Activated CD8-positive, alpha-beta T cell treated with anti-CD3 and anti-CD28 coated beads, Interleukin-2, amount 10 ng/mL, durations not matched to agents 7 days and 5 days (primary cell): Measurements from ENCODE around the gene SLC27A2. TPM values are rescaled to one million over a fixed set of nuclear protein-coding genes. Genes with fewer than 3 reads are reported as not detected.

Source experiments
- ATAC-seq: fragments of 150-1000 bp; cut with Tn5 transposase; one replicate; pipeline ENCODE4 v1.10.0; 2021; ENCODE audit warnings: moderate library complexity
- CTCF ChIA-PET: fragments of 350-600 bp; sonication (Branson Sonifier 250); formaldehyde crosslinking; loops from one replicate; lab custom pipeline; 2021; ENCODE audit warnings: antibody characterized with exemption; lab: Charles Lee
- POLR2A ChIA-PET: fragments of 350-600 bp; sonication (Branson Sonifier 250); formaldehyde crosslinking; loops from one replicate; lab custom pipeline; 2021; ENCODE audit warnings: antibody characterized with exemption; lab: Charles Lee
- DNase-seq: peaks from one replicate; pipeline ENCODE4 v3.0.0-alpha.2; 2020
- H3K27ac Mint-ChIP-seq: one replicate; pipeline ENCODE4 v1.8.0; 2021; ENCODE audit warnings: mild to moderate bottlenecking, mixed read lengths
- H3K27me3 Mint-ChIP-seq: one replicate; pipeline ENCODE4 v1.8.0; 2021; ENCODE audit warnings: low read depth, mixed read lengths
- H3K36me3 Mint-ChIP-seq: one replicate; pipeline ENCODE4 v1.8.0; 2021; ENCODE audit warnings: low read depth, mixed read lengths
- H3K4me1 Mint-ChIP-seq: one replicate; pipeline ENCODE4 v1.8.0; 2021; ENCODE audit warnings: low read depth, mixed read lengths
- H3K4me3 Mint-ChIP-seq: one replicate; pipeline ENCODE4 v1.8.0; 2021; ENCODE audit warnings: mild to moderate bottlenecking, mixed read lengths
- H3K9me3 Mint-ChIP-seq: one replicate; pipeline ENCODE4 v1.8.0; 2022; ENCODE audit warnings: mixed read lengths; ENCODE audit not compliant: insufficient read depth
- total RNA-seq, 2 experiments: library from RNA; stranded (reverse); gene quantifications; one replicate each; pipeline ENCODE4 v1.2.3, GENCODE V29; 2021

Gene SLC27A2
- total RNA-seq, 2 experiments from 2014 or later, result 11.6 to 12.5 TPM

DNA sequence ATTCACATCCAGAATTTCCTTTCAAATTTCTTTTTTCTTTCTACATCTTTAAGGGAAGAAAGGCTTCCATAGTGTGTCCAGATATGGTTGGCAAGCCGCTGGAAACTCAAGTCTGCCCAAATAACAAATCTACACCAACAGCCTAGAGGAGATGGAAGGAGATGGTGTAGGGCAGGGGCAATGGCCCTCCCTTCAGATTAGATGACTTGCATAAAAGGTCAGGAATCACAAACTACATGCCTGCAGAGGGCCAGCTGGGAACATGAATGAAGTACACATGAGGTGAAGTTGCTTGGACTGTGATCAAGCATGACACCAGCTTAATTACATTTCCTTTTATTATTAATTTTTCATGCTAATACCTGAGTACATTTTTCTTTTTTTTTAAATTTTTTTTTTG, 10.2 kb downstream of the SLC27A2 start:
- ChIA-PET CTCF (interaction anchor here (1.8 kb wide), 1 partner anchor 9 kb away, joined by 3 read pairs; no protein-coding TSS in a partner anchor), POLR2A (no interaction called here)
- no peak for ATAC-seq
- no peak overlapping the region for H3K4me3 Mint-ChIP-seq
- DNase-seq, result no peak
- H3K27me3 Mint-ChIP-seq, result no peaks in the 10 kb centered on the region
- H3K9me3 Mint-ChIP-seq, result no peaks in the 10 kb centered on the region
- H3K36me3 Mint-ChIP-seq, result peaks cover 9% of the 10 kb centered on the region
- H3K27ac Mint-ChIP-seq, result no peak overlapping the region
- H3K4me1 Mint-ChIP-seq, result no peaks in the 10 kb centered on the region

DNA sequence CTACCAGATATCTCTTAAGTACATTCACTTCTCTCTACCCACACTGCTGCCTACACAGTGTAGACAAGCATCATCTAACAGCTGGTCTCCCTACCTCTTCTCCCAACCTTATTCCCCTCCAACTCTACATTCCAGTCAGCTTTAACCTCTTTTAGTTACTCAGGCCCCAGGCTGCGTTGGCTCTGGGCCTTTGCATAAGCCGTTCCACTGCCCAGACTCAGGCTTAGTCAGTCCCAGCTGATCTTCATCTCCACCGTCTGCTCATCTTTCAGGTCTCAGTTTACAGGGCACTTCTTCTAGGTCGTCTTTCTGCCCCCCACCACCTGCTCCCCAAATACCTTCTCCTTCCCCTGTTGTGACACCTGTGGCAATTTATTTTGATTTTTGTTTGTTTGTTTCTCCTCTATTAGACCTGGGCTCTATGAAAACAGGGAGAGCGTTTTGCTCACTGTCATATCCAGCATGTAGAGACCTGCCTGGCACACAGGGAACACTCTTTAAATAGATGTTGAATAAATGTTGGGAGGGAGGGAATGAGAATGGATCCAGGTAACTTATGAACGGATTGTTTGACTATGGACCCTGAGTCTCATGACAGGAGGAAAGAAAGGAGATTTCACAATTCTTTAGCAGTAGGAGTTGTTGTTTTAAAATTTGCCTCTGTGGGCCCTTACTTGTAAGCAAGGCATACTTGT, 11.1 kb downstream of the SLC27A2 start:
- Mint-ChIP-seq H3K36me3 (peaks cover 9% of the 10 kb centered on the region), H3K4me3 (no peak overlapping the region), H3K4me1 (no peaks in the 10 kb centered on the region), H3K9me3 (no peaks in the 10 kb centered on the region), H3K27ac (no peak overlapping the region), H3K27me3 (no peaks in the 10 kb centered on the region)
- no peak for ATAC-seq
- DNase-seq, result no peak
- ChIA-PET CTCF (interaction anchor here (1.8 to 2.2 kb wide), 2 partner anchors 10 to 123 kb away, joined by 3 to 6 read pairs; no protein-coding TSS in a partner anchor), POLR2A (interaction anchor here (0.8 kb wide), 1 partner anchor 10 kb away, joined by 8 read pairs; no protein-coding TSS in a partner anchor)

DNA sequence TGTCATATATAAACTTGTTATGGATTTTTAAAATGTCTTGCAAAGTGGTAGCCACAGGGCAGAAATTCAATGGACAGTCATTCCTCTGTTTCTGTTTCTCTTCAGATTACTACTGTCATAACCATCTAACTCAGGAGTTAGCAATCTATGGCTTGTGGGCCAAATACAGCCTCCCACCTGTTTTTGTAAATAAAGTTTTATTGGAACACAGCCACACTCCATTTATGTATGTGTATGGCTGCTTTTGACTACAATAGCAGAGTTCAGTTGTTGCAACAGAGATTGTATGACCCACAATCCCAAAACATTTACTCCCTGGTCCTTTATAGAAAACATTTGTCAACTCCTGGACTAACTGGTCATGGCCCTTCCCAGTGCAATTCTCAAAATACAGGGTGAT, 20.0 kb downstream of the SLC27A2 start:
- H3K36me3 Mint-ChIP-seq, result peaks cover 38% of the 10 kb centered on the region
- DNase-seq, result no peak
- CTCF ChIA-PET, result no interaction called here
- no peaks in the 10 kb centered on the region for H3K9me3 Mint-ChIP-seq
- H3K4me1 Mint-ChIP-seq, result no peaks in the 10 kb centered on the region
- POLR2A ChIA-PET, result no interaction called here
- H3K27me3 Mint-ChIP-seq, result no peaks in the 10 kb centered on the region
- no peak overlapping the region for H3K4me3 Mint-ChIP-seq
- H3K27ac Mint-ChIP-seq, result no peak overlapping the region
- no peak for ATAC-seq

DNA sequence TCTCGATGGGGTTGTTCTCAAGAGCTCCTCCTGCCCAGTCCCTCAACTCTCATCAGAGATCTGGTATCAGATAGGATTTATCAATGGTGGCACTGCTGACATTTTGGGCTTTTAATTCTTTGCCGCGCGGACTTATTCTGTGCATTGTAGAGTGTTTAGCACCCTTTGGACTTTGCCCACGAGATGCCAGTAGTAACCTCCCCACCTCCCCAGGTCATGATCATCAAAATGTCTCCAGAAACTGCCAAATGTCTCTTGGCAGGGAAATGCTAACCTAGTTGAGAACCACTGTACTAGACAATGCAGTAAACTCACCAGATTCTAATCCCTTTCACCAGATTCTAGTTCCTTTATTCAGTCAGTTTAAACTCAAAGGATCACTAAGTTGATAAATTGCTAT, 24.0 kb downstream of the SLC27A2 start:
- Mint-ChIP-seq H3K27me3 (no peaks in the 10 kb centered on the region), H3K36me3 (peaks cover 53% of the 10 kb centered on the region), H3K4me3 (no peak overlapping the region), H3K4me1 (peaks cover 3% of the 10 kb centered on the region), H3K27ac (peak overlapping the region; percentile 23), H3K9me3 (no peaks in the 10 kb centered on the region)
- ChIA-PET CTCF (no interaction called here), POLR2A (no interaction called here)
- DNase-seq (no peak), ATAC-seq (no peak)

DNA sequence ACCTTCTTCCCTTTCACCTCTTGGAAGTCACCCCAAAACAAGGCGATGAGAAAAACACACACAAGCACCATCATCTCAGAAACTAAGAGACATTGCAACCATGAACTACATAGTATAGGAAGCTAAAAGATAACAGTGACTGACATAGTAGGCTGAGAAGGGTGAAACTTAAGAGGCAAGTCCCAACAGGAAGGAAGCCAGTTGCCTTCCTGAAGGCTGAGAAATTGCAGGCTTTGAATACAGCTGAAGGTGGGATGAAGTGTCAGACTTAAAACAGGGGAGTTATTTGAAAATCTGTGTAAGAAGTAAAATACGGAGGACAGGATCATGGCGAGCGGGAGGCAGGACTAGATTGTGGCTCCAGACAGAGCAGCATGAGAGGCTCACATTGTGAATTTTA, 27.8 kb downstream of the SLC27A2 start:
- Mint-ChIP-seq H3K27me3 (peaks cover 21% of the 10 kb centered on the region), H3K27ac (no peak overlapping the region), H3K9me3 (peaks cover 6% of the 10 kb centered on the region), H3K36me3 (peaks cover 53% of the 10 kb centered on the region), H3K4me3 (no peak overlapping the region), H3K4me1 (peaks cover 3% of the 10 kb centered on the region)
- DNase-seq, result no peak
- ChIA-PET CTCF (interaction anchor here (1.5 kb wide), 1 partner anchor 106 kb away, joined by 4 read pairs; no protein-coding TSS in a partner anchor), POLR2A (interaction anchor here (0.9 kb wide), 1 partner anchor 90 kb away, joined by 3 read pairs; no protein-coding TSS in a partner anchor)
- ATAC-seq, result no peak

DNA sequence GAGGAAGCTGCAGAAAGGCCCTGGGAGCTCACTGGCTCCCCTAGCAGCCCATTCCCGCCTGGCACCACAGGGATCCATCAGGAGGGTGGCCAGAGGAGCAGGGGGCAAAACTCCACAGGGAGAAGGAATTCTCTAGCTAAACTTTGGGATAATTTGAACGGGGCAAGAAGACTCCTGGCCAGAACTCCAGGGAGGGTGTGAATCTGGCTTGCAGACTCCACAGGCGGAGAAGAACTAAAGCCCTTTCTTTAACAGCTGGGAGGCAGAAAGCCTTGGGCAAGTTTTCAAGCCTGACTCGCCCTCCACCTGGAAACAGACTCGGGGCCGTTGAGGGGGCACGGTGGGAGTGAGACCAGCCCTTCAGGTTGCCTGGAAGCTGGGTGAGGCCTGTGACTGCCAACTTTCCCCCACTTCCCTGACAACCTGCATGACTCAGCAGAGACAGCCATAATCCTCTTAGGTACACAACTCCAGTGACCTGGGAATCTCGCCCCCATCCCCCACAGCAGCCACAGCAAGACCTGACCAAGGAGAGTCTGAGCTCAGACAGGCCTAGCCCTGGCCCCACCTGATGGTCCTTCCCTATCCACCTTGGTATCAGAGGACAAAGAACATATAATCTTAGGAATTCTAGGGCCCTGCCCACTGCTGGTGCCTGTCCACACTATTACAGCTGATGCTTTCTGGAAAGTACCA, 28.6 kb downstream of the SLC27A2 start:
- no peak overlapping the region for H3K4me3 Mint-ChIP-seq
- ChIA-PET POLR2A (interaction anchor here (0.9 kb wide), 1 partner anchor 89 kb away, joined by 3 read pairs; no protein-coding TSS in a partner anchor), CTCF (no interaction called here)
- peaks cover 3% of the 10 kb centered on the region for H3K4me1 Mint-ChIP-seq
- peaks cover 21% of the 10 kb centered on the region for H3K27me3 Mint-ChIP-seq
- ATAC-seq, result no peak
- no peak for DNase-seq
- H3K27ac Mint-ChIP-seq, result no peak overlapping the region
- peaks cover 50% of the 10 kb centered on the region for H3K36me3 Mint-ChIP-seq
- peaks cover 6% of the 10 kb centered on the region for H3K9me3 Mint-ChIP-seq

DNA sequence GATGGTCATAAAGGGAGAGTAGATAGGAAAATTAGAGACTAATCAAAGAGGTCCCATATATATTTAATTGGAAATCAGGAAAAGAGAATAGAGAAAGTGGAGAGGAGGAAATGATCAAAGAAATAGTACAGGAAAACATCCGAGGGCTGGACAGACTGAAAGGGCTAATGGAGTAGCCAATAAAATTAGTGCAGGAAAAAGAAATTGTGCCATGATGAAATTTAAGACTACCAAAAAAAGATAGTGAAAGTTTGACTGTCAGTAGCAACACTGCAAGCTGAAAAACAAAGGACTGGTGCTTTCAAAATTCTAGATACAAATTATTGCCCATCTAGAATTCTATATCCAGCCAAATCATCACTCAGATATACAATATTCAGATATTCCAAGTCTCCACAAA, 36.3 kb downstream of the SLC27A2 start:
- Mint-ChIP-seq H3K36me3 (peaks cover 5% of the 10 kb centered on the region), H3K4me1 (no peaks in the 10 kb centered on the region), H3K27ac (no peak overlapping the region), H3K27me3 (peaks cover 14% of the 10 kb centered on the region), H3K9me3 (no peaks in the 10 kb centered on the region), H3K4me3 (no peak overlapping the region)
- DNase-seq, result no peak
- no peak for ATAC-seq
- ChIA-PET CTCF (interaction anchor here (1.1 kb wide), 1 partner anchor 98 kb away, joined by 3 read pairs; no protein-coding TSS in a partner anchor), POLR2A (no interaction called here)

DNA sequence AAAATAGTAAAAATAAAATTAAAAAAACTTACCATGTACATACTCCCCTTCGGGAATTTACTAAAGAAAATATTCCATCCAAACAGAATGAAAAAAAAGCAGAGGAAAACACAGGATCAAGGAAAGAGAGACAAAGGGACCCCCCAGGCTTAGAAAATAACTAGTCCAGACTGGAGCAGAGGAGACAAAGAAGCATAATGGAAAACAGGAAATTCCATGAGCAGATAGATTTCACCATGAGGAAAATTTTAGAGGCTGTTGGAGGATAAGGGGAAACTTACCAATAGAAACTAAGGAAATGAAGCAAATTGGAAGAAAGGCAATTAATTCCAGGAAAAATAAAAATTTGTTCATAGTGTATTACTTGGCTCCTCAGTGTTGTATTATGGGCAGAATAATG, 36.7 kb downstream of the SLC27A2 start:
- H3K27me3 Mint-ChIP-seq, result peaks cover 12% of the 10 kb centered on the region
- H3K4me1 Mint-ChIP-seq, result no peaks in the 10 kb centered on the region
- H3K27ac Mint-ChIP-seq, result no peak overlapping the region
- ATAC-seq (no peak), DNase-seq (no peak)
- ChIA-PET CTCF (interaction anchor here (1.1 kb wide), 1 partner anchor 97 kb away, joined by 3 read pairs; no protein-coding TSS in a partner anchor), POLR2A (no interaction called here)
- peaks cover 8% of the 10 kb centered on the region for H3K36me3 Mint-ChIP-seq
- H3K4me3 Mint-ChIP-seq, result no peak overlapping the region
- no peaks in the 10 kb centered on the region for H3K9me3 Mint-ChIP-seq

DNA sequence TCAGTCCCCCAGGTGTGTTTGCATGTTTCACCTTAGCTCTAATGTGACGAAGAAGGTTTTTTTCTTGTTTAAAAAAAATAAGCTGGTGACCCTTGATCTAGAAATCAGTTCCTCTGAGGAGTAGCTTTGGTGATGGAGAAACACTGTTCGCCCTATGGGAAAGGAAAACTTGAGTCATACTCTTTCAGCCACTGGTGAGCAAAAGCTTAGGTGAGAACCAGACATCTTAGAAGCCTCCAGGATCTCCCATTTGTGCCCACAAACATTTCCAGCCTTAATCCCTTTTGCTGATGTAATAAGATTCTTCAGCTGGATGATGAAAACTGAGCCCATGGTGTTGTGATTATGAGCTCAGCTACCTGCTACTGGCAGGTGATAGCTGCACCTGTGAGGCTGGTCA, 37.8 kb downstream of the SLC27A2 start:
- ATAC-seq (no peak), DNase-seq (no peak)
- no peak overlapping the region for H3K27ac Mint-ChIP-seq
- H3K27me3 Mint-ChIP-seq, result peaks cover 6% of the 10 kb centered on the region
- ChIA-PET POLR2A (interaction anchor here (0.6 kb wide), 1 partner anchor 11 kb away, joined by 3 read pairs; no protein-coding TSS in a partner anchor), CTCF (interaction anchor here (0.7 kb wide), 1 partner anchor 22 kb away, joined by 3 read pairs; no protein-coding TSS in a partner anchor)
- peaks cover 10% of the 10 kb centered on the region for H3K36me3 Mint-ChIP-seq
- H3K9me3 Mint-ChIP-seq, result no peaks in the 10 kb centered on the region
- H3K4me3 Mint-ChIP-seq, result no peak overlapping the region
- H3K4me1 Mint-ChIP-seq, result no peaks in the 10 kb centered on the region

DNA sequence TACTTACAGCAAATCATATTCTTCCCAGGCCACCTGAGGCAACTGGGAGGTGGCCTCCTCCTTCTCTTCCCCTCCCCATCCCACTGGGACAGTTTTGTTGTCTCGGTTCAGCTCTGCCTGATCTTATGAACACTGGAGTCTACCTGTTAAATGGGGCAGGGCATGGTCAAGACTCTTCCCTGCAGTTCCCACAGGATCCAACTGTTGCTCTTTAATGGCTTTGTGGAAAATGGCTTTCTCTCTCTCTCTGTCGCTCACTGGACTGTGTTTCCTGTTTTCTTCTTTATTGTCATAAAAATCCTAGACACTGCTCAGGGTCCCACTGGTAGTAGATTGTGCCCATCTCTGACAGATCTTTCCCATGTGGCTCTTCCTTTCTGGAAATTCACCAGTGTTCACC, 40.2 kb downstream of the SLC27A2 start:
- ChIA-PET CTCF (no interaction called here), POLR2A (no interaction called here)
- no peak overlapping the region for H3K27ac Mint-ChIP-seq
- DNase-seq (no peak), ATAC-seq (no peak)
- peaks cover 19% of the 10 kb centered on the region for H3K36me3 Mint-ChIP-seq
- no peaks in the 10 kb centered on the region for H3K9me3 Mint-ChIP-seq
- H3K27me3 Mint-ChIP-seq, result no peaks in the 10 kb centered on the region
- H3K4me3 Mint-ChIP-seq, result no peak overlapping the region
- no peaks in the 10 kb centered on the region for H3K4me1 Mint-ChIP-seq

DNA sequence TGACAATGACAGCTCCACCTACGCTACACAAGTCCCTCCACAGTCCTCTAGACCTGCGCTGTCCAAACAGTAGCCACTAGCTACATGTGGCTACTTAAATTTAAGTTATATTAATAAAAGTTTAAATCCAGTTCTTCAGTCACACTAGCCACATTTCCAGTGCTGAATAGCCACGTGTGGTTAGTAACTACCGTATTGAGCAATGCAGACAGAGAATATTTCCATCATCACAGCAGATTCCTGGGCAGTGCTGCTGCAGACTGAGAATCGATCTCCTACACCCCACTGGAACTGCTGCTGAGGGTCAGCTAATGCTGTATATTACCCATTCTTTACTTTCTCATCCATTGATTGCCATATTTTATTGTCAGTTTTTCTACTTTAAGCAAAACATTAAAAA, 42.6 kb downstream of the SLC27A2 start:
- Mint-ChIP-seq H3K27me3 (no peaks in the 10 kb centered on the region), H3K9me3 (no peaks in the 10 kb centered on the region), H3K36me3 (peaks cover 33% of the 10 kb centered on the region), H3K27ac (no peak overlapping the region), H3K4me1 (no peaks in the 10 kb centered on the region), H3K4me3 (no peak overlapping the region)
- CTCF ChIA-PET, result no interaction called here
- ATAC-seq (no peak), DNase-seq (no peak)
- POLR2A ChIA-PET, result no interaction called here

DNA sequence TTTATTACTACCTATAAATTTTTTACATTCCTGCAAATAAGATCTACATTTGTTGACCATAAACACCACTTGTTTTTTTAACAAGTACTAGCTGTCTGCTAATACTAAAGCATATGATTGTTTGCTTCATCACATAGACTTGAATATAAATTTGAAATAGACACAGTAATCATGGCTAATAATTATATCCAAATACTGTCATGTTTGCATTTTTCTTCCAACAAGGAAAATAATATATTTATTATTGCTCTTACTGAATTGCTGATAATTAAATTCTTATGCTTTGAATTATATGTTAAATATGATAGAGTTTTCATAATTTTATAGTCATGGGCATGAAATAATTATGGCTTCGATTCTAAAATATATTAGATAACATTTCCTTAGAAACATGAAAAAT, 43.1 kb downstream of the SLC27A2 start:
- ATAC-seq (no peak), DNase-seq (no peak)
- ChIA-PET POLR2A (no interaction called here), CTCF (no interaction called here)
- peaks cover 33% of the 10 kb centered on the region for H3K36me3 Mint-ChIP-seq
- no peak overlapping the region for H3K27ac Mint-ChIP-seq
- H3K4me3 Mint-ChIP-seq, result no peak overlapping the region
- H3K4me1 Mint-ChIP-seq, result no peaks in the 10 kb centered on the region
- no peaks in the 10 kb centered on the region for H3K9me3 Mint-ChIP-seq
- H3K27me3 Mint-ChIP-seq, result no peaks in the 10 kb centered on the region
